HL-60/S4 treated with phorbol 12-myristate 13-acetate at 8.2 ng/mL for 4 days and 3 days (cell line): ENCODE measurements around the gene SHMT2.

Source experiments
- in situ Hi-C: fragments of 300-500 bp; cut with MboI; formaldehyde crosslinking; loops from 2 replicates; pipeline ENCODE4 v1.15.0; 2022; ENCODE audit warnings: low sequenced_read_pairs

Gene SHMT2

GRCh38 chr12:57195611-57196371 lies 33.7 kb upstream of the SHMT2 start:
- in situ Hi-C loops: loop anchor here (25.0 kb wide), 1 partner anchor 433 kb away; the partner anchor contains the start of genes HSD17B6 and PRIM1

GRCh38 chr12:57196439-57196838 lies 33.1 kb upstream of the SHMT2 start:
- in situ Hi-C loops: loop anchor here (25.0 kb wide), 1 partner anchor 434 kb away; the partner anchor contains the start of genes HSD17B6 and PRIM1

- in situ Hi-C loops: loop anchor here (25.0 kb wide), 1 partner anchor 435 kb away; the partner anchor contains the start of genes HSD17B6 and PRIM1
Measured at GRCh38 chr12:57196956-57197355, 32.6 kb upstream of the SHMT2 start.

GRCh38 chr12:57198329-57198728 lies 31.2 kb upstream of the SHMT2 start:
- in situ Hi-C loops: loop anchor here (25.0 kb wide), 1 partner anchor 436 kb away; the partner anchor contains the start of genes HSD17B6 and PRIM1

- in situ Hi-C loops: loop anchor here (25.0 kb wide), 1 partner anchor 437 kb away; the partner anchor contains the start of genes HSD17B6 and PRIM1
Measured at GRCh38 chr12:57199191-57199590, 30.3 kb upstream of the SHMT2 start.

GRCh38 chr12:57200497-57200896 lies 29.0 kb upstream of the SHMT2 start:
- in situ Hi-C loops: no loop called here

- in situ Hi-C loops: no loop called here
Measured at GRCh38 chr12:57201219-57201618, 28.3 kb upstream of the SHMT2 start.

- in situ Hi-C loops: no loop called here
Measured at GRCh38 chr12:57201631-57202030, 27.9 kb upstream of the SHMT2 start.

GRCh38 chr12:57202321-57202720 lies 27.2 kb upstream of the SHMT2 start:
- in situ Hi-C loops: no loop called here

GRCh38 chr12:57203201-57203600 lies 26.3 kb upstream of the SHMT2 start:
- in situ Hi-C loops: no loop called here

GRCh38 chr12:57203791-57204190 lies 25.7 kb upstream of the SHMT2 start:
- in situ Hi-C loops: no loop called here

- in situ Hi-C loops: no loop called here
Measured at GRCh38 chr12:57204454-57204853, 25.1 kb upstream of the SHMT2 start.

GRCh38 chr12:57205186-57205585 lies 24.3 kb upstream of the SHMT2 start:
- in situ Hi-C loops: no loop called here

- in situ Hi-C loops: no loop called here
Measured at GRCh38 chr12:57205931-57206330, 23.6 kb upstream of the SHMT2 start.

- in situ Hi-C loops: no loop called here
Measured at GRCh38 chr12:57207731-57208630, 21.5 kb upstream of the SHMT2 start.

- in situ Hi-C loops: no loop called here
Measured at GRCh38 chr12:57208631-57209282, 20.8 kb upstream of the SHMT2 start.

GRCh38 chr12:57209916-57210315 lies 19.6 kb upstream of the SHMT2 start:
- in situ Hi-C loops: no loop called here

- in situ Hi-C loops: no loop called here
Measured at GRCh38 chr12:57210461-57210860, 19.1 kb upstream of the SHMT2 start.

- in situ Hi-C loops: no loop called here
Measured at GRCh38 chr12:57210926-57211692, 18.4 kb upstream of the SHMT2 start.
